ENCODE data around the gene ESYT3.
"Not testable (repeated sequence)": the region's sequence is repeated elsewhere in the genome, so short reads cannot be mapped to it uniquely, and the experiment has no call there.

Gene ESYT3

GRCh38 chr3:138463724-138464490 lies 29.5 kb downstream of the ESYT3 start:
- DNase-seq: no peak

DNA sequence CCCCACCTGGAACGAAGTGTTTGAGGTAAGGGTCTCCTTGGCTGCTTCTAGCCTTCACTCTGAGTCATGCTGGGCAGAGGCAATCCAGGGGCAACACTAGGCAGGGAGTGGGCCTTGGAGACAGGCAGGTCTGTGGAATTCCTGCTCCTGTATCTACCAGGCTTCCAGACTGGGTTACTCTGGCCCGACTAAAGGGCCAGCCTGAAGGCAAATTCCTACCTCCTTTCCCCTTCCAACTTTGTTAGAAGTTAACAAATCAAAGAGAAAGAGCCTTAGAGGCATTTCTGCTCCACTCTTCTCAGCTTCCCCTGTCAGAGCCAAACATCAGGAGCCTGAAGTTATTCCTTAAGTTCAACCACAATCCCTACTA lies 30.1 kb downstream of the ESYT3 start:
- no peak for DNase-seq

- no peak for DNase-seq
These were observed 31.0 kb downstream of the ESYT3 start for GRCh38 chr3:138465451-138465850.

DNA sequence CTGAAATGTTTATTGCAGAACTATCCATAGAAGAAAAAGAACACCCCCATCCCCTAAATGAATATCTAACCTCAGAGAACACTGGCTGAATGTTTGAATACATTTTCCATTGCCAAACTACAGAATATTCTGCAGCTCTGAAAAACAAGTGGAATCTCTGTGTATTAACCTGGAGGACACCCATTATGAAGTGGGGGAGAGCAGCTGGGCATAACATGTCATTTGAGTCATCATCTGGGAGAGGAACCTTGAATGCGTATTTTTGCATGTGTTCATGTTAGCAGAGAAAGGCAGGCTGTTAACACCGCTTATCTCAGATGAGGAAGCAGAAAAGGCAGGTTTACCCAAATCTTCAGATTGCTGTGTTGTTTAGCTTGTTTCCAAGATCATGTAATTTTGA lies 31.5 kb downstream of the ESYT3 start:
- no peak for DNase-seq

DNA sequence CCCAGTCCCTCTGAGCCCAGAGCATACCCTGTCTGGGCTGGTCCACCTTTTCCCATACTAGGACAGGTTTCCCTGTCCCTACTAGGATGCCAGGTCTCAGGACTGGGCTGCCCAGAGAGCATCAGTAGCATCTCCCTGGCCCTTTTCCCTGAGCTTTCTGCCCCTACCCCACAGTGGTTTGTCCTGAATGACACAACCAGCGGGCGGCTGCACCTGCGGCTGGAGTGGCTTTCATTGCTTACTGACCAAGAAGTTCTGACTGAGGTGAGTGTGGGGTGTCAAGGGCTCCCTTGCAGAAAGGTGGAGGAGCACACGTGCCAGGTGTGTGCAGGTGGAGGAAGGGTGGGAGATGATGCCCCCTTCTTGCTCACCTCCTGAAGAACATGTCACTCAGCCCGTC lies 33.5 kb downstream of the ESYT3 start:
- DNase-seq: no peak

DNA sequence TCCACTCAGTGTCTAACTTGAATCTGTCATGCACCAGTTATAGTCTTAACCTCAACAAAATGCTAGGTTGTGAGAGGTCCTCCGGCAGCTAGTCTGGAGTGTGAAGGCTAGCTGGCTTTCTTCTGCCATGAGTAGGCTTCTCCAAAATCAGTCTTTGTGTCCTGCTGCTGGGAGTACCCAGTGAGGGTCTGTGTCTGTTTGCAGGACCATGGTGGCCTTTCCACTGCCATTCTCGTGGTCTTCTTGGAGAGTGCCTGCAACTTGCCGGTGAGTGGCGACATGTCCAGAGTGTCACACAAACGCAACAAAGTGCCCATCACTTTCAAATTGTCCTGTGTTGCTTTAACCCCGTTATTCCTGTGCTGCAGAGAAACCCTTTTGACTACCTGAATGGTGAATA lies 34.0 kb downstream of the ESYT3 start:
- DNase-seq: no peak

DNA sequence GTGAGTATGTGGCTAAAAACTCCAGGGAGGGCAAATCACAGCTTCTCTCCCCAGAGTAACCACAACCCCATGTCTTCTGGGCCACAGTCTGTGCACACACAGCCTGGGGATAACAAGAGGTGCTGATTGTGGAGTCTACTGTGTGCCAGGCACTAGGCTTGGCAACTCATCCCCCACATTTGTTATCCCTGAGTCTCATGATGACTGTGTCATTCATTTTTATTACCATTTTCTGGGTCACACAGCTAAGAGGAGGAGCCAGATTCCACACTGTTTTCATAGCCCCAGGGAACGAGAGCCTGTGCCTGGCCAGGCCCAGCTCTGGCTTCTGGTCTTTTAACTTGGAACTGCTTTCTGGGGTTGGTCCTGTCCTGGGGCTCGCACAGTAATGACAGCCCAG lies 34.5 kb downstream of the ESYT3 start:
- DNase-seq: no peak

GRCh38 chr3:138469874-138470273 lies 35.5 kb downstream of the ESYT3 start:
- no peak for DNase-seq

DNA sequence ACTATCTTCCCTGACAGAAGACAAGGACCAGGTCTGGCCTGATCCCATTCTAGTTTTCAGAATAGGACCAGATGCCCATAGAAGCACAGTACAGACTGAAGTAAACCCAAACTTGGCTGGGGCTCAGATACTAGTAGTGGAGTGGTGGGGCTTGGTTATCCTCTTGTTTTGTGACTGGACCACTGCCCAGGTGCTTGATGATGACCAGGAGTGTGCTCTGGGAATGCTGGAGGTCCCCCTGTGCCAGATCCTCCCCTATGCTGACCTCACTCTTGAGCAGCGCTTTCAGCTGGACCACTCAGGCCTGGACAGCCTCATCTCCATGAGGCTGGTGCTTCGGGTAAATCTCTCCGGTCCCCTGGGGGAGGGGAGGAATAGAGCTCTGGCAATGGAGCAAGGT lies 36.3 kb downstream of the ESYT3 start:
- DNase-seq: no peak

- no peak for DNase-seq
These were observed 37.1 kb downstream of the ESYT3 start for GRCh38 chr3:138471481-138471880.

DNA sequence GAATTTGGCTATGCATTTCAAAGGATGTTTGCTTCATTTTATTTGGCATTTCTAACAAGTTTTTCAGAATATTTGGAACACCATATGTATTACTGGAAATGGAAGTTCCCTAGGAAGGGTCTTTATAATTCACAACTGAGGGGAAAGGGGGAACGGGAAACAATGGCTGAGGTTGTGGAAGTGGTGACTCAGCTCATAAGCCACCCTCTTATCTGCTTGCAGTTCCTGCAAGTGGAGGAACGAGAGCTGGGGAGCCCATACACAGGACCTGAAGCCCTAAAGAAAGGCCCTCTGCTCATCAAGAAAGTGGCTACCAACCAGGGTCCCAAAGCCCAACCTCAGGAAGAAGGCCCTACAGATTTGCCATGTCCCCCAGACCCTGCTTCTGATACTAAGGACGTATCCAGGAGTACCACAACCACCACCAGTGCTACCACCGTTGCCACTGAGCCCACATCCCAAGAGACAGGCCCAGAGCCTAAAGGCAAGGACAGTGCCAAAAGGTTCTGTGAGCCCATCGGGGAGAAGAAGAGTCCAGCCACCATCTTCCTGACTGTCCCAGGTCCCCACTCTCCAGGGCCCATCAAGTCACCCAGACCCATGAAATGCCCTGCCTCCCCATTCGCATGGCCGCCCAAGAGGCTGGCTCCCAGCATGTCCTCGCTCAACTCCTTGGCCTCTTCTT lies 37.9 kb downstream of the ESYT3 start:
- DNase-seq: no peak

- no peak for DNase-seq
These were observed 39.0 kb downstream of the ESYT3 start for GRCh38 chr3:138473391-138473790.

DNA sequence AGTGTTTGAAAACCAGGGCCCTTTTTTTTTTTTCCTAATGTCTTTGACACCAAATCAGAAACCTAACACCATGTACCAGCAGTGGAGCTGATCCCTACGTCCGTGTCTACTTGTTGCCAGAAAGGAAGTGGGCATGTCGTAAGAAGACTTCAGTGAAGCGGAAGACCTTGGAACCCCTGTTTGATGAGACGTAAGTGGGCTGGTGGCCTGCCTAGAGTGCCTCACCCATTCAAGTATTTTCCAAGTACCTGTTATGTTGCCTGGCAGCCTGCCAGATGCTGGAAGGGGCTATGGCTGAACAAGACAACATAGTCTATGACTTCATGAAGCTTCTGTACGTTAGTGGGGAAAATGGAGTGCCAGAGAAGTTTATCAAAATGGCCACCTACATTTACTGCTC lies 39.7 kb downstream of the ESYT3 start:
- no peak for DNase-seq

GRCh38 chr3:138476526-138476925 lies 42.1 kb downstream of the ESYT3 start:
- no peak for DNase-seq

GRCh38 chr3:138477120-138477519 lies 42.7 kb downstream of the ESYT3 start:
- no peak for DNase-seq

DNA sequence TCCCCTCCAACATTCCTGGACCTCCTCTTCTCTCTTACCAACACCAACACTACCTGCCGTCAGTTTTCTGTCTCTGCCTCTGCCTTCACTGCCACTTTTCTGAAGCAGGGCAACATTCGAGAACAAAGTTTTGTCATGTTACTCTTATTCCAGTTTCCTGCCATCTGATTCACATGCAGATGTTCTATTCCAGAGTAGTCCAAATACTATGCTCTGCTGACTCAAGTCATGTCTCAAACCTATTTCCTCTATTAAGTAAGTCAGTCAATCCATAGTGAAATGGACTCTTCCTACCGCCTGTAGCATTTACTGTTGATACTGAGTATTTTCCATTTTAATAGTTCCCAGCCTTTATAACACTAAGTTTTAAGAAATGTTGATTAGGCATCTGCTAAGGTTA lies 43.4 kb downstream of the ESYT3 start:
- DNase-seq: no peak

GRCh38 chr3:138479438-138479863 lies 45.0 kb downstream of the ESYT3 start:
- DNase-seq: no peak

- DNase-seq: not testable (repeated sequence)
These were observed 50.3 kb downstream of the ESYT3 start for GRCh38 chr3:138484672-138485071.

- not testable (repeated sequence) for DNase-seq
These were observed 52.2 kb downstream of the ESYT3 start for GRCh38 chr3:138486580-138486979.

DNA sequence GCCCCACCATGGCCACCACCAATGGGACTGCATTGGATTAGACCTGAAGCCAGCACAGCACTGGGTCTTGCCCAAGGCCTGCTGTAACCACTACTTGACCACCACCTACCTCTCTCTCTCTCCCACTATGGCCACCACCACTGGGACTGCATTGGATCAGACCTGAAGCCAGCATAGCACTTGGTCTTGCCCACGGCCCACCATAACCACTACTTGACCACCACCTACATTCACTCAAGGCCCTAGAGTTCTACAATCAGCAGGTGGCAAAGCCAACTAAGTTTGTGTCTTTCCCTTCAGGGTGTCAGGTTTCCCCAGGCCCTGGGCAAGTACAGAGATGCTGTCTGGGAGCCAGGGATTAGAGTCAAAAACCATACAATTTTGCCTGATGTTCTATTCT lies 57.6 kb downstream of the ESYT3 start:
- DNase-seq: no peak

- no peak for DNase-seq
These were observed 58.7 kb downstream of the ESYT3 start for GRCh38 chr3:138492980-138493675.

DNA sequence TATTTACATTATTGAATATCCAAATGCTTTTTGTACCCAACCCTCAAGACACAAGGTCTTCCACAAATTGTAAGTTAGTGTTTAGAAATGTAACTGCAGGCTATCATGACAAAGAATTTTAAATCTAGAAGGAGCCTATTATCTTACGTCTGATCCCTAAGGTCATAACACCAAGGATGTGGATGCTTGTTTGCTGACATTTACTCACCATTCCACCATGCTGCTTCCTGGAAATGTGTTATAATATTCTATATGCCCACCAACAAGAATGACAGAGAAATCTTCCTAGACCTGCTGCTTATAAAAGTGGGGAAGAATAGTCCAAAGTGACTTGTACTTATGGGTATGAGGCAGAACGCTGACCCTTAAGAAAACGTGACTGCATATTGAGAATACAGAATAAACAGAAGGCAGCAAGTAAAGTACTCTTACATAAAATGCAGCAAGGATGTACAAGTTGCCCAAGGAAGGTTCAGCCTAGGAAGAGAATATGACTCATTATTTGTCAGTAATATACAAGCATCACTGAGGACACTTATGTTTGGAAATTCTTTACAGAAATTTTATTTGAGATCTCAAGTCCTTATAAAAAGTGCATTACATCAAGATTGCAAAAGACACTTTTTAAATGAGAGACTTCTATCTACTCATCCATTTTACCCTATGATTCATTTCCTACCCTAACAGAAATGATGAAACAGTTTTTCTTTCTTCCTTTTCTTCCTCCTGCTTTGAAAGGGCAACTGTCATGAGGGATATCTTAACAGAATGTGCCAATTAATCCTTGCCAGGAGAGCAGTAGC lies 59.6 kb downstream of the ESYT3 start:
- no peak for DNase-seq

DNA sequence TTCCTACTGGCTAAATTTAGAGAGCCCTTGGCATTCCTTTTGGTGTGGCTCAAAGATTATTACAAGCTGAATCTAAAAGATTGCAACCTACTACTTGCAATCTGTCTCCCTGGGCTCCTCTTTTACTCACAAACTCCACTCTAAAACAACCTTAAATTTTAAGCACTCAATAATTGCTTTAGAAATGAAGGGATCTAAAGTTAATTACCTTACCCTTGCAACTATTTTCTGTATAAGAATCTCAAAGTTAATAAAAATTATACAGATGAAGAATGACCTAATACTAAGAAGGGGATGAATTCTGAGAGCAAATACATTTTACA lies 60.2 kb downstream of the ESYT3 start:
- DNase-seq: no peak
